ENCODE data around the gene IGFBP3.

GRCh38 chr7:45909561-45909960 is 11.5 kb downstream of the IGFBP3 start:
- TF ChIP-seq, protein P1, sequence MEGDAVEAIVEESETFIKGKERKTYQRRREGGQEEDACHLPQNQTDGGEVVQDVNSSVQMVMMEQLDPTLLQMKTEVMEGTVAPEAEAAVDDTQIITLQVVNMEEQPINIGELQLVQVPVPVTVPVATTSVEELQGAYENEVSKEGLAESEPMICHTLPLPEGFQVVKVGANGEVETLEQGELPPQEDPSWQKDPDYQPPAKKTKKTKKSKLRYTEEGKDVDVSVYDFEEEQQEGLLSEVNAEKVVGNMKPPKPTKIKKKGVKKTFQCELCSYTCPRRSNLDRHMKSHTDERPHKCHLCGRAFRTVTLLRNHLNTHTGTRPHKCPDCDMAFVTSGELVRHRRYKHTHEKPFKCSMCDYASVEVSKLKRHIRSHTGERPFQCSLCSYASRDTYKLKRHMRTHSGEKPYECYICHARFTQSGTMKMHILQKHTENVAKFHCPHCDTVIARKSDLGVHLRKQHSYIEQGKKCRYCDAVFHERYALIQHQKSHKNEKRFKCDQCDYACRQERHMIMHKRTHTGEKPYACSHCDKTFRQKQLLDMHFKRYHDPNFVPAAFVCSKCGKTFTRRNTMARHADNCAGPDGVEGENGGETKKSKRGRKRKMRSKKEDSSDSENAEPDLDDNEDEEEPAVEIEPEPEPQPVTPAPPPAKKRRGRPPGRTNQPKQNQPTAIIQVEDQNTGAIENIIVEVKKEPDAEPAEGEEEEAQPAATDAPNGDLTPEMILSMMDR (IDR thresholded peaks at IDR 0.05; ENCODE audit: insufficient read depth, low read depth, low read length): no peak
- no peak for TF ChIP-seq EZH2 (IDR thresholded peaks at IDR 0.05; ENCODE audit: insufficient read depth, low read length)
